Caki2 (cell line): ENCODE measurements around the gene GPR179. TPM values are rescaled to one million over a fixed set of nuclear protein-coding genes. Genes with fewer than 3 reads are reported as not detected.

Experiments
- DNase-seq: peaks from one replicate; pipeline ENCODE4 v3.0.0-alpha.2; 2015; ENCODE audit warnings: low read depth
- in situ Hi-C: cut with HindIII; loops from 2 replicates; pipeline ENCODE4 v1.10.0; 2016; ENCODE audit warnings: low sequenced_read_pairs, low pct_unique_long_range_greater_than_20kb, mixed read lengths
- total RNA-seq: library from RNA; depleted of rRNA; stranded (reverse); fragments of >200 nt; shearing (Covaris generic); gene quantifications from 2 replicates; pipeline ENCODE4 v1.2.3, GENCODE V29; 2014; ENCODE audit warnings: low replicate concordance; rRNA removed

The GPR179 gene
- total RNA-seq, result 0.07 TPM in 1 of 2 replicates, not detected in the other

GRCh38 chr17:38343608-38344419 lies at the start of gene GPR179:
Gene GPR179, minus strand, starts transcription at chr17:38343956. Its CDS starts 167 bp downstream, at chr17:38343789.
- in situ Hi-C loops, result no loop called here
- no peak for DNase-seq

- in situ Hi-C loops, result no loop called here
- no peak for DNase-seq
Measured at GRCh38 chr17:38379448-38379847, 35.7 kb upstream of the GPR179 start.

GRCh38 chr17:38369124-38369886 lies 25.5 kb upstream of the GPR179 start:
- no peak for DNase-seq
- in situ Hi-C loops, result no loop called here

- in situ Hi-C loops, result no loop called here
- no peak for DNase-seq
Measured at GRCh38 chr17:38364741-38365140, 21.0 kb upstream of the GPR179 start.

- in situ Hi-C loops, result no loop called here
- DNase-seq, result no peak
Measured at GRCh38 chr17:38363016-38363415, 19.3 kb upstream of the GPR179 start.

GRCh38 chr17:38361694-38362465 lies 18.1 kb upstream of the GPR179 start:
- in situ Hi-C loops, result no loop called here

GRCh38 chr17:38358586-38359513 lies 15.1 kb upstream of the GPR179 start:
- in situ Hi-C loops, result no loop called here

More at GRCh38 chr17:38361694-38362465, 18.1 kb upstream of the GPR179 start:
- DNase-seq, result no peak

GRCh38 chr17:38357486-38358123 lies 13.8 kb upstream of the GPR179 start:
- peak; percentile 69 for DNase-seq
- in situ Hi-C loops, result no loop called here

More at GRCh38 chr17:38358586-38359513, 15.1 kb upstream of the GPR179 start:
- DNase-seq, result no peak

GRCh38 chr17:38355251-38355650 lies 11.5 kb upstream of the GPR179 start:
- no peak for DNase-seq
- in situ Hi-C loops, result no loop called here

- no peak for DNase-seq
- in situ Hi-C loops, result no loop called here
Measured at GRCh38 chr17:38354466-38354865, 10.7 kb upstream of the GPR179 start.

GRCh38 chr17:38353668-38354067 lies 9.9 kb upstream of the GPR179 start:
- no peak for DNase-seq
- in situ Hi-C loops, result no loop called here

GRCh38 chr17:38353086-38353604 lies 9.4 kb upstream of the GPR179 start:
- no peak for DNase-seq
- in situ Hi-C loops, result no loop called here

- in situ Hi-C loops, result no loop called here
- DNase-seq, result peak; percentile 12
Measured at GRCh38 chr17:38352245-38353085, 8.7 kb upstream of the GPR179 start.

- DNase-seq, result peak; percentile 96
- in situ Hi-C loops, result no loop called here
Measured at GRCh38 chr17:38351412-38352222, 7.9 kb upstream of the GPR179 start, which contains the start of gene SOCS7. Gene SOCS7, plus strand, starts transcription at chr17:38351844. Its CDS starts 209 bp downstream, at chr17:38352053.

- no peak for DNase-seq
- in situ Hi-C loops, result no loop called here
Measured at GRCh38 chr17:38350035-38350434, 6.3 kb upstream of the GPR179 start.
